Epithelial cell of esophagus (primary cell): ENCODE results near the gene FANCD2.
"Not testable (repeated sequence)": the region's sequence is repeated elsewhere in the genome, so short reads cannot be mapped to it uniquely, and the experiment has no call there.

Experiments
- DNase-seq: peaks from one replicate; pipeline ENCODE4 v3.0.0; 2010; ENCODE audit warnings: low read depth
- H3K4me3 ChIP-seq: 2 replicates; pipeline ENCODE4 v1.5.1; 2011; ENCODE audit warnings: mild to moderate bottlenecking, low read length, control low read depth
- CTCF ChIP-seq: IDR thresholded peaks from 2 replicates; pipeline ENCODE4 v1.5.1; 2011; ENCODE audit warnings: low read depth, mild to moderate bottlenecking, low read length, control low read depth, inconsistent platforms; ENCODE audit not compliant: insufficient read depth; ENCODE audit errors: missing control alignments

Gene FANCD2

GRCh38 chr3:10108091-10108490 is 81.9 kb downstream of the FANCD2 start, which contains the start of gene FANCD2OS:
Gene FANCD2OS, minus strand, starts transcription at chr3:10108255. Its CDS starts 3,481 bp downstream, at chr3:10104774.
- DNase-seq, result no peak
- H3K4me3 ChIP-seq, result no peak within 1 kb of the TSS
- no peak for TF ChIP-seq CTCF

- no peak for TF ChIP-seq CTCF
- DNase-seq, result peak; percentile 97
- peak within 1 kb of the TSS; percentile 99 for H3K4me3 ChIP-seq
These were observed 89.3 kb downstream of the FANCD2 start, which contains the start of gene BRK1 for GRCh38 chr3:10115326-10116137. Gene BRK1, plus strand, starts transcription at chr3:10115675. Its CDS starts 27 bp downstream, at chr3:10115702.

- H3K4me3 ChIP-seq, result peak overlapping the region; percentile 99
- DNase-seq, result peak; percentile 40
- no peak for TF ChIP-seq CTCF
These were observed 89.9 kb downstream of the FANCD2 start for GRCh38 chr3:10116138-10116460.

GRCh38 chr3:10116928-10117327 is 90.7 kb downstream of the FANCD2 start:
- H3K4me3 ChIP-seq, result peak overlapping the region; percentile 99
- no peak for TF ChIP-seq CTCF
- DNase-seq, result no peak

- TF ChIP-seq CTCF, result no peak
- H3K4me3 ChIP-seq, result no peak overlapping the region
- DNase-seq, result no peak
These were observed 93.1 kb downstream of the FANCD2 start for GRCh38 chr3:10119376-10119775.

- DNase-seq, result no peak
- no peak for TF ChIP-seq CTCF
- no peak overlapping the region for H3K4me3 ChIP-seq
These were observed 94.8 kb downstream of the FANCD2 start for GRCh38 chr3:10121064-10121463.

- no peak for DNase-seq
- no peak overlapping the region for H3K4me3 ChIP-seq
- TF ChIP-seq CTCF, result no peak
These were observed 96.5 kb downstream of the FANCD2 start for GRCh38 chr3:10122724-10123123.

- DNase-seq, H3K4me3 ChIP-seq: not testable (repeated sequence)
These were observed 109.6 kb downstream of the FANCD2 start for GRCh38 chr3:10135872-10136271.
